IMR-90 (cell line): ENCODE measurements around the gene RGS9. TPM values are rescaled to one million over a fixed set of nuclear protein-coding genes. Genes with fewer than 3 reads are reported as not detected.

Source experiments
- ATAC-seq: fragments of 200-7000 bp; cut with Tn5 transposase; 2 replicates; pipeline ENCODE4 v1.9.1; 2020; ENCODE audit warnings: low read depth, mild to moderate bottlenecking, moderate library complexity
- BruUV-seq: library from RNA; stranded (reverse); fragments of 400-500 nt; replicated peaks from 2 replicates; lab custom pipeline; 2021; lab: Mats Ljungman, UMichigan
- CTCF ChIA-PET: fragments of 300-600 bp; formaldehyde crosslinking; extraction: SDS; loops from one replicate; lab custom pipeline; 2021; ENCODE audit warnings: antibody characterized with exemption; lab: Yijun Ruan, JAX
- POLR2A ChIA-PET: fragments of 300-600 bp; sonication (Branson Sonifier 250); formaldehyde crosslinking; loops from one replicate; lab custom pipeline; 2022; ENCODE audit warnings: antibody characterized with exemption; ENCODE audit not compliant: unreplicated experiment; lab: Charles Lee
- DNase-seq: peaks from one replicate; pipeline ENCODE4 v3.0.0; 2013
- H2AFZ ChIP-seq: replicated peaks from 2 replicates; pipeline ENCODE3; 2013; ENCODE audit warnings: low read length, mild to moderate bottlenecking; ENCODE audit not compliant: poor library complexity
- H2AK5ac ChIP-seq: 2 replicates; pipeline ENCODE4 v1.6.1; 2013; ENCODE audit warnings: low read depth, low read length, inconsistent platforms
- H2AK9ac ChIP-seq: replicated peaks from 2 replicates; pipeline ENCODE3; 2013; ENCODE audit warnings: mild to moderate bottlenecking, low read depth, low read length, moderate library complexity; ENCODE audit not compliant: poor library complexity
- H2BK120ac ChIP-seq: 2 replicates; pipeline ENCODE4 v1.6.1; 2013; ENCODE audit warnings: low read depth, low read length, inconsistent platforms
- H2BK15ac ChIP-seq: 3 replicates; pipeline ENCODE4 v1.6.1; 2013; ENCODE audit warnings: low read depth, low read length, inconsistent platforms
- H2BK20ac ChIP-seq: 2 replicates; pipeline ENCODE4 v1.6.1; 2013; ENCODE audit warnings: low read depth, mild to moderate bottlenecking, inconsistent platforms, low read length, moderate library complexity
- H2BK5ac ChIP-seq: 2 replicates; pipeline ENCODE4 v1.6.1; 2013; ENCODE audit warnings: mild to moderate bottlenecking, low read depth, low read length, inconsistent platforms; ENCODE audit not compliant: poor library complexity, severe bottlenecking
- H3K14ac ChIP-seq: replicated peaks from 2 replicates; pipeline ENCODE4 v1.6.1; 2013; ENCODE audit warnings: low read depth, low read length, inconsistent platforms
- H3K18ac ChIP-seq: 2 replicates; pipeline ENCODE4 v1.6.1; 2013; ENCODE audit warnings: low read depth, low read length, control low read depth
- H3K23ac ChIP-seq: 2 replicates; pipeline ENCODE4 v1.6.1; 2013; ENCODE audit warnings: low read depth, low read length, inconsistent platforms
- H3K27ac ChIP-seq: 2 replicates; pipeline ENCODE4 v1.5.1; 2013; ENCODE audit warnings: mild to moderate bottlenecking, control low read depth, low read length; ENCODE audit not compliant: insufficient read depth
- H3K27me3 ChIP-seq: 2 replicates; pipeline ENCODE4 v1.6.1; 2013; ENCODE audit warnings: low read length; ENCODE audit not compliant: control insufficient read depth, insufficient read depth
- H3K36me3 ChIP-seq: 2 replicates; pipeline ENCODE4 v1.6.1; 2013; ENCODE audit warnings: low read length, mixed read lengths; ENCODE audit not compliant: control insufficient read depth, insufficient read depth
- H3K4ac ChIP-seq: 2 replicates; pipeline ENCODE4 v1.6.1; 2013; ENCODE audit warnings: low read depth, low read length, inconsistent platforms
- H3K4me1 ChIP-seq: 2 replicates; pipeline ENCODE4 v1.6.1; 2013; ENCODE audit warnings: low read length, mixed read lengths; ENCODE audit not compliant: control insufficient read depth, insufficient read depth
- H3K4me2 ChIP-seq: 2 replicates; pipeline ENCODE4 v1.6.1; 2013; ENCODE audit warnings: low read depth, mild to moderate bottlenecking, control low read depth, low read length, moderate library complexity
- H3K4me3 ChIP-seq: 2 replicates; pipeline ENCODE4 v1.5.1; 2013; ENCODE audit warnings: low read depth, mild to moderate bottlenecking, control low read depth, low read length, moderate library complexity; ENCODE audit not compliant: insufficient read depth
- H3K56ac ChIP-seq: 2 replicates; pipeline ENCODE4 v1.6.1; 2013; ENCODE audit warnings: low read length, inconsistent platforms; ENCODE audit not compliant: insufficient read depth; ENCODE audit errors: extremely low read depth
- H3K79me1 ChIP-seq, 2 experiments: 2 replicates each; pipeline ENCODE4 v1.6.1; 2013; ENCODE audit warnings: low read length in 2 of 2, inconsistent platforms in 1 of 2, low read depth in 1 of 2
- H3K9ac ChIP-seq: 2 replicates; pipeline ENCODE4 v1.6.1; 2013; ENCODE audit warnings: low read depth, low read length, control low read depth
- H3K9me1 ChIP-seq: 2 replicates; pipeline ENCODE4 v1.6.1; 2013; ENCODE audit warnings: low read length, inconsistent platforms; ENCODE audit not compliant: insufficient read depth
- H3K9me3 ChIP-seq: 2 replicates; pipeline ENCODE4 v1.6.1; 2013; ENCODE audit warnings: low read length; ENCODE audit not compliant: control insufficient read depth, insufficient read depth
- H4K20me1 ChIP-seq: 2 replicates; pipeline ENCODE4 v1.6.1; 2013; ENCODE audit warnings: low read length, inconsistent platforms; ENCODE audit not compliant: insufficient read depth
- H4K5ac ChIP-seq: 2 replicates; pipeline ENCODE4 v1.6.1; 2013; ENCODE audit warnings: mild to moderate bottlenecking, low read depth, low read length, control low read depth
- H4K8ac ChIP-seq, 2 experiments: 2 replicates each; pipeline ENCODE4 v1.6.1; 2013; ENCODE audit warnings: low read depth in 2 of 2, low read length in 2 of 2, control low read depth in 1 of 2, inconsistent platforms in 1 of 2
- H4K91ac ChIP-seq: 2 replicates; pipeline ENCODE4 v1.6.1; 2013; ENCODE audit warnings: low read depth, low read length, inconsistent platforms; ENCODE audit not compliant: insufficient read depth
- BHLHE40 ChIP-seq: fragments of 150-350 bp; IDR thresholded peaks from 2 replicates; pipeline ENCODE4 v1.6.1; 2016; ENCODE audit warnings: mild to moderate bottlenecking, low read depth, low read length
- CEBPB ChIP-seq: IDR thresholded peaks from 2 replicates; pipeline ENCODE4 v1.6.1; 2012; ENCODE audit warnings: low read depth, low read length, improper control_type of control experiment
- CTCF ChIP-seq: conservative IDR thresholded peaks from 2 replicates; pipeline ENCODE4 v1.5.1; 2012; ENCODE audit warnings: mild to moderate bottlenecking, low read depth, low read length, improper control_type of control experiment
- ELK1 ChIP-seq: fragments of 150-350 bp; IDR thresholded peaks from 2 replicates; pipeline ENCODE4 v1.6.1; 2016; ENCODE audit warnings: low read depth, mild to moderate bottlenecking, low read length, moderate library complexity, borderline replicate concordance
- MAFK ChIP-seq: IDR thresholded peaks from 2 replicates; pipeline ENCODE4 v1.6.1; 2012; ENCODE audit warnings: low read depth, low read length, improper control_type of control experiment
- POLR2A ChIP-seq: IDR thresholded peaks from 2 replicates; pipeline ENCODE4 v1.6.1; 2012; ENCODE audit warnings: mild to moderate bottlenecking, low read depth, low read length
- RCOR1 ChIP-seq: IDR thresholded peaks from 2 replicates; pipeline ENCODE4 v1.6.1; 2012; ENCODE audit warnings: mild to moderate bottlenecking, low read length, improper control_type of control experiment; ENCODE audit not compliant: insufficient replicate concordance
- RFX5 ChIP-seq: IDR thresholded peaks from 2 replicates; pipeline ENCODE4 v1.8.0; 2012; ENCODE audit warnings: low read depth, mild to moderate bottlenecking, low read length, moderate library complexity
- SMC3 ChIP-seq: fragments of 150-350 bp; IDR thresholded peaks from 2 replicates; pipeline ENCODE4 v1.6.1; 2016; ENCODE audit warnings: low read depth, mild to moderate bottlenecking, antibody characterized with exemption, low read length, moderate library complexity
- USF2 ChIP-seq: fragments of 150-350 bp; IDR thresholded peaks from 2 replicates; pipeline ENCODE4 v1.6.1; 2017; ENCODE audit warnings: mild to moderate bottlenecking, antibody characterized with exemption, low read length, low read depth
- WGBS, 2 experiments: methylation state at CpG; one replicate each; pipeline versions ENCODE4 v1.1.5 to v1.1.7; 2013; ENCODE audit warnings: missing lambda C conversion rate in 2 of 2; ENCODE audit not compliant: insufficient read length in 1 of 2; ENCODE audit errors: extremely low coverage in 2 of 2; 5-methylcytosine and 5-hydroxymethylcytosine counted together
- dilution Hi-C: fragments of 300-500 bp; cut with HindIII; formaldehyde crosslinking; loops from one replicate; pipeline ENCODE4 v1.14.3; 2018; ENCODE audit warnings: low sequenced_read_pairs; ENCODE audit not compliant: unreplicated experiment
- in situ Hi-C: fragments of 300-500 bp; cut with MboI; formaldehyde crosslinking; loops from 3 replicates; pipeline ENCODE4 v1.14.3; 2019; ENCODE audit warnings: low sequenced_read_pairs, inconsistent platforms, mixed read lengths
- intact Hi-C: fragments of 100-400 bp; cut with micrococcal nuclease; formaldehyde crosslinking; loops from 2 replicates; pipeline ENCODE4 v1.10.0; 2022
- polyA plus RNA-seq, 3 experiments: library from polyadenylated mRNA; depleted of rRNA; stranded (reverse); fragments of >200 nt; gene quantifications; 2 replicates each; pipeline ENCODE4 v1.2.3, GENCODE V29; 2012; ENCODE audit warnings: low replicate concordance in 1 of 3
- total RNA-seq: library from RNA; depleted of rRNA; stranded (reverse); fragments of >200 nt; gene quantifications from 2 replicates; pipeline ENCODE4 v1.2.3, GENCODE V29; 2012

RGS9 gene
- total and polyA plus RNA-seq, 2 of the 4 experiments (the other 2 are of a cell fraction): 0.90 to 1.1 TPM

- Histone ChIP-seq H2AK5ac (no peak overlapping the region), H3K14ac (no peak overlapping the region), H2BK20ac (no peak overlapping the region), H4K5ac (no peak overlapping the region), H2AFZ (no peak overlapping the region), H3K36me3 (no peaks in the 10 kb centered on the region), H2BK5ac (no peak overlapping the region), H4K91ac (no peak overlapping the region), H3K27ac (no peak overlapping the region), H2AK9ac (no peak overlapping the region), H3K9ac (no peak overlapping the region), H2BK120ac (no peak overlapping the region), H3K4me3 (no peak overlapping the region), H3K23ac (no peak overlapping the region), H3K4ac (no peak overlapping the region), H3K18ac (no peak overlapping the region), H3K56ac (no peak overlapping the region), H3K4me1 (peaks cover 8% of the 10 kb centered on the region), H4K8ac (no peak overlapping the region), H3K9me3 (no peaks in the 10 kb centered on the region), H4K20me1 (no peaks in the 10 kb centered on the region), H3K27me3 (peaks cover 2% of the 10 kb centered on the region; the same call in 1 of the 2 replicates), H3K79me1 (peaks cover 1 to 17% of the 10 kb centered on the region in 2 experiments; a peak in 3 of 4 replicates), H3K9me1 (0 out of 2 replicates have a peak, but pooled peaks cover 3% of the 10 kb centered on the region), H3K4me2 (no peak overlapping the region), H2BK15ac (no peak overlapping the region)
- TF ChIP-seq SMC3: no peak
- TF ChIP-seq USF2: no peak
- no peak for TF ChIP-seq CTCF
- no peak for TF ChIP-seq RFX5
- no peak for TF ChIP-seq ELK1
- no peak for TF ChIP-seq CEBPB
- no peak for TF ChIP-seq RCOR1
- TF ChIP-seq POLR2A: no peak
- no peak for TF ChIP-seq MAFK
- TF ChIP-seq BHLHE40: no peak
- no CpG with 5 or more reads among the region's 2 CpGs for WGBS, 2 experiments
- DNase-seq (no peak), ATAC-seq (no peak)
- dilution Hi-C loops (no loop called here), in situ Hi-C loops (no loop called here), intact Hi-C loops (no loop called here)
- no TSS peak for BruUV-seq
- ChIA-PET POLR2A (no interaction called here), CTCF (interaction anchor here (0.6 kb wide), 1 partner anchor 70 kb away, joined by 4 read pairs; no protein-coding TSS in a partner anchor)
These were observed 5.1 kb downstream of the RGS9 start for GRCh38 chr17:65142247-65142646.
